NCI-H82 treated with DMSO at 0.1 percent for 48 hours (cell line): ENCODE data around the gene LGALS12.
"Not testable (repeated sequence)": the region's sequence is repeated elsewhere in the genome, so short reads cannot be mapped to it uniquely, and the experiment has no call there.

Experiments used
- DNase-seq: peaks from one replicate; lab custom pipeline; 2025; ENCODE audit not compliant: unreplicated experiment; lab: John Stamatoyannopoulos, UW

Gene LGALS12

DNA sequence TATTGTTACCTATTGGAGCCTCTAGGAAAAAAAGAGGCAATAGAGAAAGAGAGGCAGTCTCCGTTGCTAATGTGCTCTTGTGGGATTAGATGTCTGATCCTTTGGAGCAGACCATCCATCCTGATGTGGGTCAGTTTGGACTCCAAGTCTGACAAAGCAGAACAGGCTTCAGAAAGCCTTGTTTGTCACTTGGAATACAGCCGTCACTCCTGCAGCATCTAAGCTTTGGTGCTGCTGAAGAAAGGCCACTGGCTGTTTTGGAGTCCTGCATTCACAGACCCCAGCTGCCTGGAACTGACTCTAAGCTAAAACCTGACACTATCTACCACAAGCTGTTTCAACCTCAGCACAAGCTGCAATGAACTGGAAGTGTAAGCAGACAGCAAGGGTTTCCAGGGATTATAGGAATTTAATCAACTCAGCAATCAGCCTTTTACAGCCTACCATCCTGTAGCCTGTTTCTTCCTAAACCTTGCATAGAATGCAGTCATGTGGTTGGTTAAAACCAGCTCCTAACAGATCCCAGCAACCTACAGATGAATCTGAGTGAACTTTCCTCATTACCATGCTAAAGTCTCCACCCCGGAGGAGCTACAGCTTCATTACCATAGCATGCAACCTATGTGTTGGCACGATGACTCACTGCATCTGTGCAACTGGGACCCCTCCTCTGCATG lies 27.1 kb downstream of the LGALS12 start:
- no peak for DNase-seq

DNA sequence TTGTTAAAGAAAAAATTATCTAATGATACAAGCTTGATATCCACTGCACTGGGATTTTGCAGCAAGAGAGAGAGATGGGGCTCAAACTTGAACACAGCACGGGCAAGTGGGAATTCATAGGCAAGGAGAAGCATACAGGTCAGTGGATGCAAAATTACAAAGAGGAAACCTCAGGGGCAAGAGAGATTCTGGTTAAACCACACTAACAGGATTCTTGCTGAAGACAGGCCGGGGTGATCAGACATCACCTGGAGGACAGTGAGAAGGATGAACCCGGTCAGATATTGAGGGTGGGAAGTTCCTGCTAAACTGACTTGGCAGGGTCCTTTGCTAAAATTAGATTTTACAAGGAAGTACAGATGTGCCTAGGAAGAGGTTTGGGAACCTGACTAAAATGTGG lies 28.2 kb downstream of the LGALS12 start:
- DNase-seq: no peak

DNA sequence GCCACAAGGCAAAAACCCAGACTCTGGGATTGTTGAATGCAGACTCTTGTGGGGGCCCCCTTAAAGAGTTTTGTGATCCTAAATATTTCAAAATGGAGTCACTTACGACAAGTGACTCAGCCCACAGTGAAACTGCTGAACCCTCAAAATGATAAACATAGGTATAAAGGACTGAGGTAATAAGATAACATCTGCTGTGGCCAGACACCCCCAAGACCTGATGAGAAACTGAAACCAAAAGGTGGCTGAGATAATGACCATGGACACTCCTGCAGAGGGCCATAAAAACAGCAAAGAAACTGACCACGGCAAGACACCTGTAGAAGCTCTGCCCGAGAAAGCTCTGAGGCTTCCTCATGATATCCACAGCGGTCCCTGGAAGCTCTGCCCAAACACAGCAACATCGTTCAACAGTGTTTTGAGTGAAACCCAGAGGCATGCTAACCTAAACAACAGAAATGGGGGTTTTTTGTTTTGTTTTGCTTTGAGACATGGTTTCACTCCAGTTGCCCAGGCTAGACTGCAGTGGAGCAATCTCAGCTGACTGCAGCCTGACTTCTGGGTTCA lies 29.1 kb downstream of the LGALS12 start:
- no peak for DNase-seq

DNA sequence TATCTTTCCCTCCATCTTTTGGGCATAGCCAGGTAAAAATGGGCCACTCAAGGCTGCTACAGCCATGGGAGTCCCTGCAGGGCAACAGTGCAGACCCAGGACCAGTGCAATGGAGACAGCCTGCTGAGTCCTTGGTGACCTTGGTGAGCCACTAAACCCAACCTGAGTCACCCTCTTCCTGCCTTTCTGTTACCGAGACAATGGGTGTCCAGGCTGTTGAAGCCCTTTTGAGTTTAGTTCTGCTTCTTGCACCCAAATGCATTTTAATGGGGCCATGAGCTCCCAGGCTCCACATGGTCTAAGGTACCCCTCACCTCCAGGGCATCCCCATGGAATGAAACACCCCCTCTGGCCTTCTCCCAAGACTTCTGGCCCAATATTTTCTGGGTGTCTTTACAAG lies 29.9 kb downstream of the LGALS12 start:
- DNase-seq: no peak

DNA sequence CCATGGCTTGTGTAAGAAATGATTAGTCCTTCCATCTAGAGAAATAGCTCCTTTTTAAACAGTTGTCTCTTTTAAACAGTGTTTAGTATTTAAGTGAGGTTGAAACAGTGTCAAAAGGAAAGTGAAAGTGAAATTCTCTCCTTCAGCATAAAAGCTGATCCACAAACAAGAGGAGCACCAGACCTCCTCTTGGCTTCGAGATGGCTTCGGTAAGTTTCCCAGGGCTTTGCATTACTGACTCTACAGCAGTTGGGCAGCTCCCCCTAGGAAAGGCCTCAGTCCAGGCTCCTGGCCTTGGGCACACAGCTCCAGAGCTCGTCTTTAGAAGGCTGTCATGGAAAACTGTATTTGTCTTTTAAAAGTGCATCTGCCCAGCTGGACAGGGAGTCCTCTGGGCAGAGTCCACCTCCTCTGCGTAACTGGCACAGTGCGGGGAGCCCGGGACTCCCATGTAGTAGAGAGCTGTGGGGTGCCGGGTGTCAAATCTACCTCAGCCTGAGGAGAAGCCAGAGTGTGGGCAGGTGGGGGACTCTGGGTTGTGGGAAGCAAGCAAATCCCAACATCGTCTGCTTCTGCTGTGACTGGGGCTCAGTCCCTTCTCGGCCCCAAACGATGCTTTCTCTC lies 30.9 kb downstream of the LGALS12 start, which contains the start of gene PLAAT4:
Gene PLAAT4 (plus strand): TSS at position 140 of the 624 bp plus-strand sequence. CDS start 61 bp downstream, at position 201.
- DNase-seq: no peak

DNA sequence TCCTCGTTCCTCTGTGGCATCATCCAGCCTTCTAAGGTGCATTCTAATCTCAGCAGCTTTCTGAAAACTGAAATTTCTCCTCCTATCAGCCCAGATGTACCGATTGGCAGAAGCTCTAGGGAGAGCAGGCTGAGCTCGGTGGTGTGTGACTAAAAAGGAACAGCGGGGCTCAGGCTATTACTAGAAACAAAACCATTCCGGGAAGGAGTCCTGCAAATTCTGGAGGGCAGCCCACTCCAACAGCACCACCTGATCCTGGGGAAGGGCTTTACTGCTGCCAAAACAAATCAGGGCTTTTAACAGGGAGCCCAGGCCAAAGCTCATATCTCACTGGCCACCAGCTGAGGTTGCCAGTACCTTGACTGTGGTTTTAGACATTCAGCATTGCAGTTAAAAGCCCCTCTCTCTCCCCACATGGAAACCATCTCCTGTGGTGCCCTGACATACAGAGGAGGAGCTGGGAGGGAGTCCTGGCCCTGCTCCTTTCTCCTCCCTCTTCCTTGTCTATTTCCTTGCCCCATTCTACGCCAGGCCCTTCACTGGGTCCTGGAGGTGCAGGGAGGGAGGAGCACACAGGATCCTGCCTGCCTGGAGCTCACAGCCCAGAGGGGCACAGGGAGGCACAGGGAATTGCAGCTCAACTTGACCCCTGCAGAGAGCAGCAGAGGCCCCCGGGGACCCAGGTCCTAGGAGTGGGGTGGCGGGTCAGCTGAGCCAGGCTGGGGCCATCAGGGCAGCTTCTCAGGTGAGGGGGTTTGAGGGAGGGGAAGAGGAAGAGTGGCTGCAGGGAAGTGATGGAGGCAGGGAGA lies 31.6 kb downstream of the LGALS12 start:
- DNase-seq: no peak

DNA sequence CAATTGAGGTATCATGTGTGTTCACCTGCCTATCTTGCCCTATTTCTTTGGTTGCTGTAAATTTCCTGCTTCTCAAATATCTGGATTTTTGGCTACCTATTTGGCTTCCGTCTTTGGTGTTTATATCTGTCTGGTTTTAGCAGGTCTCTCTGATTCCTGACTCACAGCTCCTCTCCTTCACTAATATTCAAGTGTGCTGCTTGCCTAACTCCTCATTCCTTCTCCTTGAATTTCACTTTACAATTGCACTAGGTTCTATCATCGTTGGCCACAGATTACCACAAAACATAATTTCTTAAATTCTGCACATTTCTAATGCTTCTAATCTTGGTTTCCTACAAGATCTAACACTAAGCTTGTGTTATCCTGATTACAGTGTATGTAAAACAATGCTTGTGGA lies 36.6 kb downstream of the LGALS12 start:
- not testable (repeated sequence) for DNase-seq

DNA sequence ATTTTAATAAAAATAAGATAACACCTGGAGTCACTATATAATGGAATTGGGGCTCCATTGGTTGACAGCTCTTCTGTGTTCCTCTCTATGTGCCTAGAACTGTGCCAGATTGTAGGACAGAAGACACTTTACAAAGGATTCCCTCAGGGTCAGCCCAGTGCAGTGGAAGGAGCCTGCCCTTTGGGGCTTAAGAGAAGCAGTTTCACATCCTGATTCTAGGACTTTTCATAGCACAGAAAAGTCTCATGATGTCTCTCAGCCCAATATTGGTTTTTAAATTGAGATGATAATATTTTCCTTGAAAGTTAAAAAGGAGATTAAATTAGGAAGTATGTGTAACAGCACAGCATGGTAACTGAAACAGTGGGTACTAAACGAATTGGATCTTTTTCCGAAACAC lies 37.8 kb downstream of the LGALS12 start:
- no peak for DNase-seq

DNA sequence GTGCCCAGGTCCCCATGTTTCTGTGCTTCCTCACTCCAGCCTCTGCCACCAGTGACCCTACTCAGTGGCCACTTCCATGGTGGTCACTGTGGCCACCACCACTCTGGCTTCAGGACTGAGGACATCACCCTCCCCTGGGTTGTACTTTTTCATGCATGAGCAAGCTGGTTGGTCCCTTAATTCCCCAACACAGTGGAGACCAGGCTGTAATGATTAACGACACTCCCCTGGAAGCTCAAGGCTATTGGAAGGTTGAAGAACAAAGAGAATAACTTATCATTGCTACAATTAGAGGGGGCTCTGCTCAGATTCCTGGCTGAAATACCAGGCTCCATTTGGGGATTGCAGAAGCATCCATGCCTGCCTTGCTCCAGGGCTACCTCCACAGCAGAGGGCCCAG lies 41.2 kb downstream of the LGALS12 start:
- no peak for DNase-seq

DNA sequence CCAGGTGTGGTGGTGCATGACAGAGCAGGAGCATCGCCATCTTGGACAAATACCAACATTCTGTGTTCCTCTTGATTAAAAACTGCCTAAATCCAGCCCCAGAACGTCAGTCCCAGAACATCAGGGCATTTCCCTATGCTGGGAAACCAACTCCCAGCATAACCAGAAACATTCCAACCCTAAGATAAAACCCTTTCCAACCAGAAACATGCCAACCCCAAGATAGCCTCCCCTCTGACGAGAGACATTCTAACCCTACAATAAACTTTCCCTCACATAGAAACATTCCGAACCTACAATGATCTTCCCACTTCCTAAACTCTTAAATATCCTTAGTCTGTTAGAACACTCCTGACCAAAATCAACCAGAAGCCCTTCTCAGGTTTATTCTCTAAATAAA lies 42.3 kb downstream of the LGALS12 start:
- no peak for DNase-seq

DNA sequence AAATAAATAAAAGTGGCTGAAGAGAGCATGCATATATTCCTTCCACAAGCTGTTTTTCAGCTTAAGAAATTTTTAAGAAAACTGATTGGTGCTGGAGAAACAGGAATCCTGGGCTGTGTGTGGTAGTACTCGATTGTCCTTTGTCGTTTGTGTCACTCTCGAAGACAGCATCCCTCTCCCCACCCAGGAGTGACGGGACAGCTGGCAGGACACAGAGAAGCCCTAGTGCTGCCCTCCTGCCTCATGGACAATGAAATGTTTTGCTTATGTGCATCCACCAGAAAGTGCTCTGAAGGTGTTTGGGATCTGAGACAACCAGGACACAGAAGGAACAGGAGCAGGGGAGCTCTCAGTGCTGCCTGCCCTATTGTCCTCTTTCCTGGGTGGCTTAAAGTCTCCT lies 43.5 kb downstream of the LGALS12 start:
- DNase-seq: no peak

DNA sequence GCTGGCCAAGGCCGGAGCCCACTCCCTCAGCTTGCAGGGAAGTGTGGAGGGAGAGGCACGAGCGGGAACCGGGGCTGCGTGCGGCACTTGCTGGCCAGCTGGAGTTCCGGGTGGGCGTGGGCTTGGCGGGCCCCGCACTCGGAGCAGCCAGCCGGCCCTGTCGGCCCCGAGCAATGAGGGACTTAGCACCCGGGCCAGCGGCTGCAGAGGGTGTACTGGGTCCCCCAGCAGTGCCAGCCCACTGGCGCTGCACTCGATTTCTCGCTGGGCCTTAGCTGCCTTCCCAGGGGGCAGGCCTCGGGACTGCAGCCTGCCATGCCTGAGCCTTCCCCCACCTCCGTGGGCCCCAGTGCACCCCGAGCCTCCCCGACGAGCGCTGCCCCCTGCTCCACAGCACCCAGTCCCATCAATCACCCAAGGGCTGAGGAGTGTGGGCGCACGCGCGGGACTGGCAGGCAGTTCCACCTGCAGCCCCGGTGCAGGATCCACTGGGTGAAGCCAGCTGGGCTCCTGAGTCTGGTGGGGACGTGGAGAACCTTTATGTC lies 44.3 kb downstream of the LGALS12 start:
- DNase-seq: not testable (repeated sequence)

DNA sequence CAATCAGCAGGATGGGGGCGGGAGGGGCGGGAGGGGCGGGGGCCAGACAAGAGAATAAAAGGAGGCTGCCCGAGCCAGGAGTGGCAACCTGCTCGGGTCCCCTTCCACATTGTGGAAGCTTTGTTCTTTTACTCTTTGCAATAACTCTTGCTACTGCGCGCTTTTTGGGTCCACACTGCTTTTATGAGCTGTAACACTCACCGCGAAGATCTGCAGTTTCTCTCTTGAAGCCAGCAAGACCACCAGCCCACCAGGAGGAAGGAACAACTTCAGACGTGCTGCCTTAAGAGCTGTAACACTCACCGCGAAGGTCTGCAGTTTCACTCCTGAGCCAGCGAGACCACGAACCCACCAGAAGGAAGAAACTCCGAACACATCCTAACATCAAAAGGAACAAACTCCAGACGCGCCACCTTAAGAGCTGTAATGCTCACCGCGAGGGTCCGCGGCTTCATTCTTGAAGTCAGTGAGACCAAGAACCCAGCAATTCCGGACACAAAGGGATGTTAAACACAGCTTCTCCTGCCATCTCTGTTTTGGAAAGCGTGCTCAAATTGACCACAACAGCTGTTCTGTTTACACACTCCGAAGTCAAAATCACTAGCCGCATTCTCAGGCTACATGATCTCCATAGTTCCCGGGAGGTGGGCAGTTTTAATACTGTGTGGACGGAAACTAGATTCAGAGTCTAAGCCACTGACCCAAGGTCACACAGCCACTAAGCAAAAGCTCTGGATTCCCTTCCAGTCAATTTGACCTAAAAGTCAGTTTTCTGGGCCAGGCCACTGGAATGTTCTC lies 45.4 kb downstream of the LGALS12 start:
- no peak for DNase-seq

DNA sequence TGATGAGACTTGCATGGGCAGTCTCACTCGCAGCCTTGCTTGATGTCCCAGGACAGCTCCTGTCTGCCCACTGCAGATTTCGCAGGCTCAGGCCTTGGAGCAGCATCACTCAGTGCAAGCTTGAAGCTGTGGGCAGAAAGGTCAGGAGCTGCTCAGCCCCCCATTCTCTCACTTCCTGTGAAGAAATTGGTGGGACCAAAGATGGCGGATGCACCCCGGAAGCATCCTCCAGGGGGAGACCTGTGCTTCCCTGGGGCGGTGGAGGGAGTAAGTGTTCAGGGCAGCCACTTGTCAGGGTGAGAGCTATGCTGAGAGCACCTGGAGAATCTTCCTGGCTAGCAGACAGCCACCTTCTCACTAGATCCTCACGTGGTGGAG lies 46.0 kb downstream of the LGALS12 start:
- DNase-seq: no peak

DNA sequence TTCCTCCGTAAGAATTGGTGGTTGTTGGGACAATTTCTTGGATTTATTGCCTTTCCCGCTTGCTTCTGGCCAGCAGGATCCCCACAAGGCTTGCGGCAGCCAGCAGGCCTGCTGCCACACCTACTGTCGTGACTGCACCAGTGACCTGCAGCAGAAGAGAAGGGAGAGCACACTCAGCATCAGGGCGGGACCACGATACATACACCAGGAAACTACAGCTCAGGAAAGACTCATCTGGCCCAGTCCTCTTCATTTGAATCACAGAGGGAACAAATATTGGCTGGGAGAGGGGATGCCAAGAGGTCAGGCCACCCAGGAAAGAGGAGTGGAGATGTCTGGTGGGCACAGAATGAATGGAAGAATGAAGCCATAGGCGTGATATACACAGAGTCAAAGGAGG lies 47.0 kb downstream of the LGALS12 start:
- DNase-seq: no peak

DNA sequence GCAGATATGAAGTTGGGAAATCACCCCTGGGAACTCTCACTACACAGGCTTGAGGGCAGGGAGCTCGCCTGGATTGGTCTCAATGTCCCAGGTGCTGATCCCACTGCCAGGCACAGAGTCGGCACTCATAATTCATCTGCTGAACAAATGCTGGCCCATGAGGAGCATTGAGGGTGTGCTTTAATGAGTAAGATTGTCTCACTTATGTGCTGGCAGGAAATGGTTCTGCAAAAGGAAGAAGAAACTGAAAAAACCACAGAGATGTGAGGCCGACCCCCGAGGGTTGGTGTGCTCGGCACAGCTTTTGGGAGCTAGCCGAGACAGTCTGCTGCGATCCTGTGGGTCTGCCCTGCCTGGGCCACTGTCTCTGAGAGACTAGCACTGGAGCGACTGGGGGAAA lies 47.9 kb downstream of the LGALS12 start:
- no peak for DNase-seq

DNA sequence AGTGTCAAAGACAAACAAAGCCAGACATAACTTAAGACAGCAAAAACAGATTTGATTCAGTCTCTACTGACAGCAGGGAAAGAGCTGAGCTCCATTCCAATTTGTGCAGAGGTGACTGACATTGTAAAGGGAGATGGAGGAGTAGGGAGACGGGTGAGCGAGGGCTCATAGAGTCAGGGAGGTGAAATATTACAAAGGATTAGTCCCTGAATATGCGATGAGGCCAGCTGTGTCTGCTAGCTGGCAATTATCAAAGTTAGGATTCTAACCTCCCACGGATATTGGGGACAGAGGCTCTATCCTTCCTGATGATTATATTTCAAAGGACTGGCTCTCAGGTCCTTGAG lies 49.0 kb downstream of the LGALS12 start:
- DNase-seq: no peak

DNA sequence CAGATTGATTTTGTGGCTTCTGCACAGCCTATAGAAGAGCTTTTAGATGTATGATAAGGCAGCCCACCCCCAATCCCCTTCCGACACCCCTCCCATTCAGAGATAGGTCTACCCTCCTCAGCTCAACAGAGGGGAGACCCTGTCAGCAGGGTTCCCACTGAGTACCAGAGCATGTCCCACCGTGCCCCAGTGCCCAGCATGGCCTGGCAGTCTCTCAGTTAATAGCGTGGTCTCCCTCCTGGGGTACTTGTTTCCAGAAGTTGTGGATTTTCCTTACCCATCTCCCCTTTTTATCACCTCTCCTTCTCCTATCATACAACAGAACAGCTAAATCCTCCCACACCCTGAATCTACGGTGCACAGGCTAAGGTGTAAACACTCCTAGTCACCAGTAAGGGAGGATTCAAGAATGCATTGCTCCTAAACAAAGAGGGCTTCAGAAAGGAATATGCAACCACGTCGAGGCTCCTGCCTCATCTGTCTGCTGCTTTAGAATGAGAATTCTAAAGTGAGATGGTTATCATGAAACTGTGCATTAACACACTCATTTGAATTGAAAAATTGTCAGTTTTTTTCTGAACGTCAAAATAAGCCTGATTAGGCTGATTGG lies 50.6 kb downstream of the LGALS12 start:
- no peak for DNase-seq

DNA sequence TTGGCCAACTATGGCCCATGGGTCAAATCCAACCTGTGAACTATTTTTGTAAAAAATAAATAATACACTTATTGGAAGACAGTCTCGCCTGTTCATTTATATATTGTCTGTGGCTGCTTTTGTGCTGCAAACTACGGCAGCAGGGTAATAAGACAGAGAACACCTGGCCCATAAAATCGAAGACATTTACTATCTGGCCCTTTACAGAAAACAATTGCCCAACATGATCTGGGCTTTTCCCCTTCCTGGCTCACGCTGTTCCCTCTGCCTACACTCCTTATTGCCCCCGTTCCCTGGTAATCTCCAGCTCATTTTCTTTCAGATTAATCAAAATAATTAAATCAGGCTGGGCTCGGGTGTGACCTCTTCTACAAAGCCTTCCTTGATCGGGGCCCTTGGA lies 51.7 kb downstream of the LGALS12 start:
- no peak for DNase-seq

DNA sequence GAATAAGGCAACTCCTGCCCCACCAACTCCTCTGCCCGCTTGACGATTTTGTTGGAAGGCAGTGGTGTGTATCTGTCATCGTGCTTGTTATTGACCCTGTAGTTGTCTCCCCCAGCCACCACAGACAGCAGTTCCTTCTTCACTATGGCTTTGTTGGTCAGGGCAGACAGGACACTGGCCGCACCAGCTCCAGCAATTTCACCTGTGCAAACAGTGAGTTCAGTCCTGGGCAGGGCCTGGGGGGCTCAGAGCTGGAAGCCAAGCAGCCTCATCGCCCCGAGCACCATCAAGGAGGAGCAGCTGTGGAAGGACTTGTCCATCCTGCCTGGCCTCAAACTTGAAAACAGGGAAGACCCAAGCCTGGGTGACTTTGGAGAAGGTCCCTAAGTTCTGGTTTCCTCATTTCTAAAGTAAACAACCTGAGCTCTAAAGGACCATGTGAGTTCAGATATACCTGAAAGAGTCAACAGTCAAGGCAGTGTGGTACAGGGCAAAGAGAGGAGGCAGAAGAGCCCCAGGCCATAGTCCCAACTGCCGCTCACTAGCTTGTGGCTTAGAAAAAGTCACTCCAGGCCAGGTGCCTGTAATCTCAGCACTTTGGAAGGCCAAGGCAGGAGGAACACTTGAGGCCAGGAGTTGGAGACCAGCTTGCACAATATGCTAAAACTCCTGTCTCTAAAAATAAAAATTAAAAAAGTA lies 52.7 kb downstream of the LGALS12 start:
- DNase-seq: no peak
